Measurements from ENCODE around the gene OR56A5. TPM values are rescaled to one million over a fixed set of nuclear protein-coding genes. Genes with fewer than 3 reads are reported as not detected.
A peak's percentile ranks its signal among the peaks of the same experiment; 100 is the strongest.

The OR56A5 gene
- total RNA-seq, 4 donors from 2014 or later, result not detected

GRCh38 chr11:6002202-6002699, 34.0 kb upstream of the OR56A5 start:
- Histone ChIP-seq H3K27me3 (no peaks in the 10 kb centered on the region), H3K4me3 (no peak overlapping the region), H3K9me3 (no peaks in the 10 kb centered on the region), H3K27ac (no peak overlapping the region), H3K4me1 (no peaks in the 10 kb centered on the region), H3K36me3 (no peaks in the 10 kb centered on the region)
- intact Hi-C loops (cut with DNase I), result no loop called here
- TF ChIP-seq POLR2A (IDR thresholded peaks at IDR 0.05) (no peak), CTCF (IDR thresholded peaks at IDR 0.05) (no peak)
- WGBS, 2 donors, result 64 to 68% methylated on average over 7 of the region's 7 CpGs
- DNase-seq, result no peak

DNA sequence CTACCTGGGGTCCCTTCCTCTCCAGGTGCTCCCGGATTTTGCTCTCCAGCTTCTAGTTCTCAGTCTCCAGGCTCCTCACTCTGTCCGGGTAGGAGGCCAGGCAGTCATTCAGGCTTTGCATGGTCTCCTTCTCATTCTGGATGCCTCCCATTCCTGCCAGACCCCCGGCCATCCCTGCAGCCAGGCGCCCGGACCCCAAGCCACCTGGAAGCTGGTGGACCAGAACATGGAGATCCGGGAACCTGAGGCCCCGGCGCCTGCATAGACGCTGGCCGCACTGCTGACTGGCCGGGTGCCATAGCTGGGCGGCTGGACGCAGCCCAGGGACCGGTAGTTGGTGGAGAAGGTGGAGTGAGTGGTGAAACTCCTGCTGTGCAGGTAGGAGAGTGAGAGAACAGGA, 26.5 kb upstream of the OR56A5 start:
- TF ChIP-seq CTCF (IDR thresholded peaks at IDR 0.05), result no peak
- 84 to 90% methylated on average over 11 of the region's 14 CpGs for WGBS, 2 donors
- no peaks in the 10 kb centered on the region for H3K9me3 ChIP-seq
- no peak for DNase-seq
- intact Hi-C loops (cut with DNase I), result no loop called here
- H3K27me3 ChIP-seq, result no peaks in the 10 kb centered on the region
- H3K4me1 ChIP-seq, result no peaks in the 10 kb centered on the region
- H3K4me3 ChIP-seq, result no peak overlapping the region
- H3K27ac ChIP-seq, result no peak overlapping the region
- no peaks in the 10 kb centered on the region for H3K36me3 ChIP-seq

GRCh38 chr11:5992604-5993251, 24.4 kb upstream of the OR56A5 start:
- 44 to 53% methylated on average over 3 of the region's 3 CpGs for WGBS, 2 donors
- Histone ChIP-seq H3K27ac (no peak overlapping the region), H3K9me3 (no peaks in the 10 kb centered on the region), H3K4me3 (no peak overlapping the region), H3K36me3 (no peaks in the 10 kb centered on the region), H3K4me1 (no peaks in the 10 kb centered on the region), H3K27me3 (no peaks in the 10 kb centered on the region)
- intact Hi-C loops (cut with DNase I), result no loop called here
- DNase-seq, result no peak
- no peak for TF ChIP-seq POLR2A (IDR thresholded peaks at IDR 0.05)
- peak in 4 of 6 experiments; percentile 28 to 59 (median 38) for TF ChIP-seq CTCF (IDR thresholded peaks at IDR 0.05)

GRCh38 chr11:5992150-5992549, 23.9 kb upstream of the OR56A5 start:
- 53 to 54% methylated on average over 3 of the region's 3 CpGs for WGBS, 2 donors

DNA sequence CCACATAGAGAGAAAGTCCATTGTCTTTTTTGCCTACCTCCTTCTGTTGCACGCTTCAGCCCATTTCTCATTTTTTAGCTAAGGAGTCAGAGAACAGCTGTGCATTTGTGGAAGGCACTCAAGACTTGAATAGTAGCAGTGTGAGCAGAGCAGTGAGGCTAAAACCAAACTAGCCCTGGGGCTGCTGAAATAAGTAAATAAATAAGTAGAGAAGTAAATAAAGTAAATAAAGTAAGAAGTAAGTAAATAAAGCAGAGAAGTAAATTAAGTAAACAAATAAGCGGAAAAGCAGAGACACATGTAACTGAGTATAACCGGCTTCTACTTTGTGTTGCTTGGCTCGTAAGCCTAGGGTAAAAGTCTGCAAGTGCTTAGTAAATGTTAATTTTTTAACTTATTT, 20.9 kb upstream of the OR56A5 start:
- Histone ChIP-seq H3K36me3 (no peaks in the 10 kb centered on the region), H3K4me1 (no peaks in the 10 kb centered on the region), H3K27me3 (no peaks in the 10 kb centered on the region), H3K27ac (no peak overlapping the region), H3K9me3 (no peaks in the 10 kb centered on the region), H3K4me3 (no peak overlapping the region)
- 53 to 59% methylated on average over 4 of the region's 4 CpGs for WGBS, 2 donors
- intact Hi-C loops (cut with DNase I), result no loop called here
- no peak for DNase-seq
- TF ChIP-seq POLR2A (IDR thresholded peaks at IDR 0.05) (no peak), CTCF (IDR thresholded peaks at IDR 0.05) (no peak)

More at GRCh38 chr11:5992150-5992549, 23.9 kb upstream of the OR56A5 start:
- H3K4me1 ChIP-seq, result no peaks in the 10 kb centered on the region
- no peak for DNase-seq
- TF ChIP-seq CTCF (IDR thresholded peaks at IDR 0.05) (no peak), POLR2A (IDR thresholded peaks at IDR 0.05) (no peak)
- intact Hi-C loops (cut with DNase I), result no loop called here
- no peak overlapping the region for H3K4me3 ChIP-seq
- no peak overlapping the region for H3K27ac ChIP-seq
- no peaks in the 10 kb centered on the region for H3K9me3 ChIP-seq
- no peaks in the 10 kb centered on the region for H3K36me3 ChIP-seq
- H3K27me3 ChIP-seq, result no peaks in the 10 kb centered on the region

Data from esophagus squamous epithelium (tissue), 5 donors.